GM19023 (cell line): Measurements from ENCODE around the gene UST.
"Not testable (repeated sequence)": the region's sequence is repeated elsewhere in the genome, so short reads cannot be mapped to it uniquely, and the experiment has no call there.

ENCODE experiments used
- ATAC-seq: cut with Tn5 transposase; IDR thresholded peaks from one replicate; pipeline ENCODE4 v1.9.1; 2021; ENCODE audit warnings: mild to moderate bottlenecking, moderate library complexity; ENCODE audit not compliant: unreplicated experiment

Gene UST

GRCh38 chr6:148968771-148969602, 222.2 kb downstream of the UST start:
- ATAC-seq, result no peak

GRCh38 chr6:148969603-148970061, 222.8 kb downstream of the UST start:
- ATAC-seq, result no peak

GRCh38 chr6:148971031-148971927, 224.4 kb downstream of the UST start:
- ATAC-seq, result no peak

DNA sequence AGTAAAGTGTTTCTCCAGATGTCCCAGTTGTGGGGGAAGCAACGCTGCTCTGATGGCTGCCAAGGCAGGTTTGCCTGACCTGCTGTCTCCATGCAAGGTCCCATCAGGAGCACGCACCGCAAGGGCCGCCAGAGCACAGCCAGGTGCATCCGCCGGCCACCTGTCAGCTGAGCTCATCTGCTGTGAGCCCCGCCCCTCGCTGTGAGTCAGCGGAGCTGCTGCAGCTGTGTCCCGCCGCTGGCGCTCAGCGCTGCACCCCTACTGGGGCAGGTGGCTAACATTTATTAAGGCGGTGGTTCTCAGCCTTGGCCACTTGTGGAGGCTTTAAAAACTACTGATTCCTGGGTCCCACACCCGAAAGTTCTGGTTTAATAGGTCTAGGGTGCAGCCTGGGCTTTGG, 225.7 kb downstream of the UST start:
- peak; percentile 85 for ATAC-seq

DNA sequence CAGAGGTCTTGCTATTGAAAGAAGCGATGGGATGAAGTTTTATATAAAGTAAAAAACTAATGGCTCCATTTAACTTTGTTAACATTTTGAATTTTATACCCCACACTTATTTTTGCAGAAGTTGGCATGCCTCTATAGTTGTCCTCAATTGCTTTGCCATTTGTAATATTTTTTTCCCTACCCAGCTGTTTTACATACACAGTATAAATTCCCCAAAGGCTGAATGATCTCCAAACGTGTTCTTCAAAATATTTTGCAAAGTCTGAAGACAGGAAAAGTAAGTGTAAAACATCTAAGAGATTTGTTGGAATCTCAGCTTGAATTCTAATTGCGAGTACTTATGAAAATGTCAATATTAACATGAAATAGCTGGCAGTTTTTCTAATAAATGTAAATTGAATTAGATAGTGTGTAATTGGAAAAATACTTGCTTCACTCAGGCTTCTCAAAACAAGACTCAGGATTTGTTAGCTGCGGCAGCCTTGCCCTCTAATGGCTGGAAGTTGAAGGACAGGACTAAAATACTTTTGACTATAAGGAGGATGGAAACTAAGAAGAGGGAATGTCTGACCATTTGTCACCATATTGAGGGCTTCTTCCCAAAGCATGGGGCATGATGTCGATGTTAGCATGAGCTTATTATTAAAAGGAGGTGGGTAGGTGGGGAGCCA, 226.8 kb downstream of the UST start:
- ATAC-seq, result no peak

- ATAC-seq, result no peak
Measured at GRCh38 chr6:148974351-148974750, 227.5 kb downstream of the UST start.

DNA sequence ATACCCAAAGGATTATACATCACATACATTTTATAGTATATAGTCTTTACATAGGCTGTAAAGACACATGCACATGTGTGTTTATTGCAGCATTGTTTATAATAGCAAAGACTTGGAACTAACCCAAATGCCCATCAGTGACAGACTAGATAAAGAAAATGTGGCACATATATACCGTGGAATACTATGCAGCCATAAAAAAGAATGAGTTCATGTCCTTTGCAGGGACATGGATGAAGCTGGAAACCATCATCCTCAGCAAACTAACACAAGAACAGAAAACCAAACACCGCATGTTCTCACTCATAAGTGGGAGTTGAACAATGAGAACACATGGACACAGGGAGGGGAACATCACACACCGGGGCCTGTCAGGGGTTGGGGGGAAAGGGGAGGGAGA, 231.5 kb downstream of the UST start:
- ATAC-seq, result not testable (repeated sequence)

DNA sequence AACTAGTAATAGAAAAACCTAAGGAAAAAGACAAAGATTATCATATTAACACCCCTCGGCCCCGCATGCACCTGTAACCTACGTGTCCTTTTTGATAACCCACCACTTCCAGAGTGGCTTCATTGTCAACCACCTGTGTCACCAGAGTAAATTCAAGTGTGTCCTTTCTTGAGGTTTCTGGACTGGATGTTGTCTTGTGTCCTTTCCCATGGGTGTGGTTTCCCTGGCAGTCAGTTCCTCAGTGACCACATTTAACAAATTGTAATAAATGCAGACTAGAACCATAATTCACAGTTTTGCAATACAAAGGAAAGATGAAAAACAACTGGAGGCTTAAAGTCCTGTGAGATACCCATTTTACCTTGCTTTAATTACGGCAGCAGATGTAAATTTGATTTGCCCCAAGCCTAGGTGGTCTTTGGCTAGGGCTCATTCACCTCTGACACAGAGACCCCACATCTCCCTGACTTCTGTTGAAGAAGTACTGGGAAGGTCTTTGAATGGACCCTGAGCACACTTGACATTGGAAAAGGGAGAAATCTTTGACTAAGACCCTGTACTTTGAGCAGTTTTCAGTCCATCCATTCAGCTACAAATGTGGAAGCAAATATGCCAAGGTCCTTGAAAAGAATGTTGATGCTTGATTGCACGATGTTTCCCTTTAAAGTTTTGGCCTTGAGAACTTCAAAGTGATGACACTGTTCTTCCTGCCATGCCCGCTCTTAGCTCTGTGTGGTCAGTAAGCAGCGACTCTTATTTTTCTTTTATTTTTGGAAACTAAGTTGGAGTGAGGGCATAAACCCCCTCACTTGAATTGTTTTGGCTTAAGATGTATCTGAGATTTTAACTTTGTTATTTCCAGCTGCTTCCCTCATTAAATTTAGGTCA, 232.4 kb downstream of the UST start:
- no peak for ATAC-seq

GRCh38 chr6:148980234-148980633, 233.4 kb downstream of the UST start:
- ATAC-seq, result no peak

- no peak for ATAC-seq
Measured at GRCh38 chr6:148981515-148981914, 234.7 kb downstream of the UST start.

GRCh38 chr6:148983101-148983761, 236.4 kb downstream of the UST start:
- no peak for ATAC-seq

GRCh38 chr6:148983966-148984365, 237.1 kb downstream of the UST start:
- no peak for ATAC-seq

- ATAC-seq, result no peak
Measured at GRCh38 chr6:148984531-148985056, 237.8 kb downstream of the UST start.

DNA sequence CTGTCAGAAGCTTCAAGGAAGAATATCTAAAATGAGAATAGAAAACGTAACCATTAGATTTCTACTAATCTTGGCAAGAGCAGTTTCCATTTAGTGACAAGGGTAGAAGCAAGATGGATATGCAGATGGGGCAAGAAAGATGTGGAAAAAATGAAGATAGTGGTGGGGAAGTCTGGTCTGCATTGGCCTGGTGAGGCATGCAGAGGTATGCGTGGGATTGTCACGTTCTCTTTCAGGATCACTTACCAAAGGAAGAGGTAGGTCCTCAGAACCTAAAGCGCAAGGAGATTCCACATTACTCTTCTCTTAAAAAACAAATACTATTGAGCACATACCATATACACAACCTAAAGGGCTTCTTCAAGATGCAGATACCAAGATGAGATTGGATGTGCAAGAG, 238.7 kb downstream of the UST start:
- ATAC-seq, result no peak

DNA sequence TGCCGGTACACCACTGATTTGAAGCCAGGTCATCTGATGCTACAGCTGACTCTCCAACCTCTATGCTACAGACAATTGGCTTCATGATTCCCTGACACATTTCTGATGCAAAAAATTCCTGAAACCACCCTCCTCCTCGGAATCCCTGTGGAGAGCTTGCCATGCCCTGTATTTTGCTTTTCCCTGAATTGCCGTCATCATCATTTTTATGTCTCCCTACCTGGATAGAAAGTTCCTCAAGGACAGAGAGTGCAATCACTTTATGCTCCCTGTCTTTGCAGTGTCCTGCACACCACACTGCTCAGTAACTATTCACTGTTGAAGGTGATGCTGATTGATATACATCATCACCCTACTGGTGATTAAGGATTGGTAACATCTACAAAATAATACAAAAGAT, 239.8 kb downstream of the UST start:
- ATAC-seq, result no peak

DNA sequence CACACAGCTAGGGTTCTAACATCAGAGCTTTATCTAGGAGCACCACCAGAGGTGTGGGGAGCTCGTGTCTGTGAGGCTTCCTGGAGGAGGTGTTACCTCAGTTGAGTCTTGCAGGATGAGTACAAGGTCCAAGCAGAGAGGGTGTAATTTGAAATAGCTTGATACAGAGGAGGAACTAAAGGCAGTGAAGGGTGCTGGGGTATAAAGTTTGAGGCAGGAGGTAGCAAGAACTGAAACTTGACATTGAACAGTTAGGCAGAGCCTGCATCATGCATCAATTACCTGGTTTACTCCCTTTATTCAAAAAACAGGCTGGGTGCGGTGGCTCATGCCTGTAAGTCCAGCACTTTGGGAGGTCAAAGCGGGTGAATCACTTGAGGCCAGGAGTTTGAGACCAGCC, 241.2 kb downstream of the UST start:
- no peak for ATAC-seq

DNA sequence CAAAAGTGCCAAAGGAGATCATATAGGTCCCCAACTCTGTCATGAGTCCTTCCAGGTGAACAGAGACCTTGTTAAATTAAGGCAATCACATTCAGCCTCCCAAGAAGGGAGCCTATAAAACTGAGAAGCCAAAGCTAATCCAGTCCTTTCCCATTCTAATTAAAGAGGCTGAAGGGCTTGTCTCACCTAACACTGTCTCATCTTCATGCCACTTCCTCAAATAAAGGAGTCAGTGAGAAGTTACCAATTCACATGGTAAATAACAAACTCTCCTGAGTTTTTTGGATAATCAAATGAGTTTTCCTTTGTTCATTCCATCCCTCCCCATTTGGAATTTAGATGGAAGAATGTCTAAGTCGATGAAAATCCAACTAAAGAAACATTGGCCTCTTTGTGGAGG, 242.8 kb downstream of the UST start:
- no peak for ATAC-seq

- ATAC-seq, result no peak
Measured at GRCh38 chr6:148990403-148990802, 243.6 kb downstream of the UST start.

- ATAC-seq, result no peak
Measured at GRCh38 chr6:148996815-148997214, 250.0 kb downstream of the UST start.

DNA sequence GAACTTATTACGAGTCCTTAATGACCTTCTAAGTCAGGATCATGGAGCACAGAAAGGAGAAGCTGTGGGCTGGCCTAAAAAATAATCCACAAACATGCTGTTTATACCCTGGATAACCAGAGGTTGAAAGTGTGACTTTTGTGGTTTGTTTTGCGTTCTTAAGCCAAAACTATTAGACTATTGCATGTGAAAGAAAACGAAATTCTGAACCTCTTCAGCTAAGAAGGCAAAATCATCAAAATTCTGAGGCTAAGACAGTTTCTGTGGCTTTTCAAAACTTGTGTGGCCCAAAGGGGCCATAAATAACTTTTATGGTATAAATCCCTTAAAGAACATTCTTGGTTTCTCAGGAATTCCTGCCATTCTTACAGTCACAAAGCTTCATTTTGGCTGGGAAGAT, 251.0 kb downstream of the UST start:
- no peak for ATAC-seq
